Suprapubic skin (tissue), 4 donors: ENCODE measurements around the gene PITRM1.

Source experiments
- POLR2A ChIP-seq, 2 donors: fragments of 450-650 bp; IDR thresholded peaks; one replicate each; pipeline ENCODE4 v1.6.1; 2017; ENCODE audit warnings: antibody characterized with exemption in 2 of 2, mild to moderate bottlenecking in 2 of 2, moderate library complexity in 2 of 2
- POLR2AphosphoS5 ChIP-seq, 3 donors: sonication (generic); formaldehyde crosslinking; IDR thresholded peaks; one replicate each; pipeline ENCODE4 v1.6.1; 2017; ENCODE audit warnings: antibody characterized with exemption in 3 of 3
- TF ChIP-seq, protein P1 (sequence below), 2 donors: fragments of 200-600 bp in 1 of 2; fragments of 450-650 bp in 1 of 2; sonication (generic) in 1 of 2; IDR thresholded peaks; one replicate each; pipeline ENCODE4 v1.5.1; 2016 to 2019; ENCODE audit warnings: antibody characterized with exemption in 2 of 2, mild to moderate bottlenecking in 1 of 2, moderate library complexity in 1 of 2

DNA sequence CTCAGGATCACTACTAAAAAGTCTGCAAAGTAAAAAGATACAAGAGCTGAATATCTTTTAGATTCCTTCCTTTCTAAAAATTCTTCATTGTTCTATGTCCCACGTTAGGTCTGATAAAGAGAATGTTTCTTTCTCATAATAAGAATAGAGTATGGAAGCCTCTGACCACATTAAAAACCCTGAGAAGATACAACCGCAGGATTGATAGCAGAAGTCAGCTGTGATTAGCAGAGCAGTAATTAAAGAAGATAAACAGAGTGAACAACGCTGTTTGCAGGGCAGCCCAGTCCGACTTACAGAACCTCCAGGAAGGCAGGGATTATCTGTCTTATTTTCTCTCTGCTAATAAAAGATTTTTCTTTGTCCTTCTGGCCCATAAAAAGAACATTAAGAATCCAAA is 31.4 kb upstream of the PITRM1 start:
- TF ChIP-seq, protein P1, sequence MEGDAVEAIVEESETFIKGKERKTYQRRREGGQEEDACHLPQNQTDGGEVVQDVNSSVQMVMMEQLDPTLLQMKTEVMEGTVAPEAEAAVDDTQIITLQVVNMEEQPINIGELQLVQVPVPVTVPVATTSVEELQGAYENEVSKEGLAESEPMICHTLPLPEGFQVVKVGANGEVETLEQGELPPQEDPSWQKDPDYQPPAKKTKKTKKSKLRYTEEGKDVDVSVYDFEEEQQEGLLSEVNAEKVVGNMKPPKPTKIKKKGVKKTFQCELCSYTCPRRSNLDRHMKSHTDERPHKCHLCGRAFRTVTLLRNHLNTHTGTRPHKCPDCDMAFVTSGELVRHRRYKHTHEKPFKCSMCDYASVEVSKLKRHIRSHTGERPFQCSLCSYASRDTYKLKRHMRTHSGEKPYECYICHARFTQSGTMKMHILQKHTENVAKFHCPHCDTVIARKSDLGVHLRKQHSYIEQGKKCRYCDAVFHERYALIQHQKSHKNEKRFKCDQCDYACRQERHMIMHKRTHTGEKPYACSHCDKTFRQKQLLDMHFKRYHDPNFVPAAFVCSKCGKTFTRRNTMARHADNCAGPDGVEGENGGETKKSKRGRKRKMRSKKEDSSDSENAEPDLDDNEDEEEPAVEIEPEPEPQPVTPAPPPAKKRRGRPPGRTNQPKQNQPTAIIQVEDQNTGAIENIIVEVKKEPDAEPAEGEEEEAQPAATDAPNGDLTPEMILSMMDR (IDR thresholded peaks at IDR 0.05): no peak
- TF ChIP-seq POLR2A (IDR thresholded peaks at IDR 0.05): no peak
- no peak for TF ChIP-seq POLR2AphosphoS5 (IDR thresholded peaks at IDR 0.05)
